NCI-H1930 (cell line): ENCODE results near the gene ITM2C.

Experiments used
- DNase-seq, 2 experiments: peaks; one replicate each; lab custom pipeline; 2025; lab: John Stamatoyannopoulos, UW

Gene ITM2C

DNA sequence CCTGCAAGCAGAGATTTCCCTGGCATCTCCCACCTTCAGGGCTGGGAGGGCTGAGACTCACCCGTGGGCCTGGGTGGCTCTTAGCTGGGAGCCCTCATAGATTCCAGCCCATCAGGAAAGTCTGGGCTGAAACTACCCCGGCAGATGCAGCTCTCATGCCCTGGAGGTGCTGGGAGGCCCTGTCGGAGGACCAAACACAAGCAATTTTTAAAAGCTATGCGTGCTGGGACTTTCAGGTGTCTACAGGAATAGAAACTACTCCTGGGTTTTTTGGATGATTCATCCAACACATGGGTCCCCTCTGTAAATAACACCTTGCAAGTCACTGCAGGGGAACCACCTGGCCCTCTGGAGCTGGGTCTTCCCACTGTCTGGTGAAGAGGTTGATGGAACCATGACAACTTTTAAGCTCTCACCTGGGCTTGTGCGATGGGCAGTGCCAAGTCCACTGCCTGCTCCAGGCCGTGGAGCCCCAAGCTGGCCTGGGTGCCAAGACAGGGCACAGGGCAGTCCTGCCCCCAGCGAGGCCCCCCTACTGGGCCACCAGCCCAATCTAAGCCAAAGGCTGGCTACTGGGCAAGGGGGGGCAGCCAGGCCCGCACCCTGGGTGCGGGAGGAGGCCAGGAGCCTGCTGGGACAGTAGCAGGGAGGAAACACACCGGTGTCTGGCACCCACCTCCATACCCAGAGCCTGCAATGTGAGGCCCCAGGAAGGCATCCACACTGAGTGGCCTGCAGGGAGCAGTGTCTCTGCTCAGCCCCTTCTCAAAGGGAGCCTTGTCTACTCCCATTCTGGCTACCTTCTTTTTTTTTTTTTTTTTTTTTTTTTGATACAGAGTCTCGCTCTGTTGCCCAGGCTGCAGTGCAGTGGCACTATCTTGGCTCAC is 61.4 kb downstream of the ITM2C start:
- DNase-seq = no peak

- DNase-seq = no peak
Observed at GRCh38 chr2:230927711-230928341, 63.1 kb downstream of the ITM2C start.
